ENCODE data around the gene VPS26C. TPM values are rescaled to one million over a fixed set of nuclear protein-coding genes. Genes with fewer than 3 reads are reported as not detected.
"Not testable (repeated sequence)": the region's sequence is repeated elsewhere in the genome, so short reads cannot be mapped to it uniquely, and the experiment has no call there.

VPS26C gene
- total RNA-seq, 1 experiment from 2014 or later = 56.2 TPM

- Histone ChIP-seq H3K4me3 (ENCODE audit: insufficient read depth, low read depth, low read length) (no peak overlapping the region), H3K36me3 (replicated peaks; ENCODE audit: control insufficient read depth, insufficient read depth, low read length) (peaks cover 31% of the 10 kb centered on the region), H3K27me3 (ENCODE audit: control insufficient read depth, insufficient read depth, low read length) (no peaks in the 10 kb centered on the region)
- no peak for DNase-seq
Observed at GRCh38 chr21:37230632-37231248, 36.4 kb downstream of the VPS26C start.

- Histone ChIP-seq H3K36me3 (replicated peaks; ENCODE audit: control insufficient read depth, insufficient read depth, low read length) (peaks cover 46% of the 10 kb centered on the region), H3K4me3 (ENCODE audit: insufficient read depth, low read depth, low read length) (no peak overlapping the region), H3K27me3 (ENCODE audit: control insufficient read depth, insufficient read depth, low read length) (no peaks in the 10 kb centered on the region)
- DNase-seq = no peak
Observed at GRCh38 chr21:37228003-37228400, 39.1 kb downstream of the VPS26C start.

DNA sequence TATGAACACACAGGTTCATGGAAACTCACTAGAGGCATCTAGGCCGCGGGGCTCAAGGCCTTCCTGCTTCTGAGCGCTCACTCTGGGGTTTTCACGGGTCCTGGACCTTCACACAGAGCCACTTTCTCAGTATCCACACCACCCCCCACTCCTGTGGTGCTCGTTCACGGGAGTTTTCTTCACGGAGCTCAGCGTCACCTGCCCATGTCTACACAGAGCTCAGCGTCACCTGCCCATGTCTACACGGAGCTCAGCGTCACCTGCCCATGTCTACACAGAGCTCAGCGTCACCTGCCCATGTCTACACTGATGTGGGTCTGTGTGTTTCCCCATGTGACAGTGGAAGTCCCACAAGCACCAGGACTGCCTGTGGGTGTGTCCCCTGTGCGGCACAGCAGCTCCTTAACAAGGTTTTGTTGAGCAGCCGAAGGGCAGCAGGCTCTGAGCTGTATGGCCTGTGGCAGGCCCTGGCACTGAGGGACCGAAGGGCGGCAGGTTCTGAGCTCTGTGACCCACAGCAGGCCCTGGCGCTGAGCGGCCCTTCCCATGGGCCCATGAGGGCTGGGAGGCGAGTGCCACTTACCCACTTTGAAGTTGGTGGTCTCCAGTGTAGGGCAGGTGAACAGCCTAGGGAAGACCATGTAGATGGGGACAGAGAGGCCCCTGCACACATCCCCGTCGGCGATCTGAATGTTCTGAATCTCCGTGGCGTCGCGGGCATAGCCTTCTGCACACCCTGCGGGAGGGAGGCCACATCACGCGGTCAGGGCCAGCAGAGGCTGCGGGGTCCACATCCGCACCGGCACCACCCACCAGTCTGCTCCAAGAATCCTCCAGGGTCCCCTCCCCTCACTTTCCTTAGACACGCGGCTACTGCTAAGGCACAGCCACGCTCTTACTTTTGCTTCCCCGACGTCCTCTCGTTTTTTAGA is 39.8 kb downstream of the VPS26C start:
- Histone ChIP-seq H3K27me3 (ENCODE audit: control insufficient read depth, insufficient read depth, low read length) (no peaks in the 10 kb centered on the region), H3K4me3 (ENCODE audit: insufficient read depth, low read depth, low read length) (no peak overlapping the region), H3K36me3 (replicated peaks; ENCODE audit: control insufficient read depth, insufficient read depth, low read length) (peaks cover 45% of the 10 kb centered on the region)
- no peak for DNase-seq

DNA sequence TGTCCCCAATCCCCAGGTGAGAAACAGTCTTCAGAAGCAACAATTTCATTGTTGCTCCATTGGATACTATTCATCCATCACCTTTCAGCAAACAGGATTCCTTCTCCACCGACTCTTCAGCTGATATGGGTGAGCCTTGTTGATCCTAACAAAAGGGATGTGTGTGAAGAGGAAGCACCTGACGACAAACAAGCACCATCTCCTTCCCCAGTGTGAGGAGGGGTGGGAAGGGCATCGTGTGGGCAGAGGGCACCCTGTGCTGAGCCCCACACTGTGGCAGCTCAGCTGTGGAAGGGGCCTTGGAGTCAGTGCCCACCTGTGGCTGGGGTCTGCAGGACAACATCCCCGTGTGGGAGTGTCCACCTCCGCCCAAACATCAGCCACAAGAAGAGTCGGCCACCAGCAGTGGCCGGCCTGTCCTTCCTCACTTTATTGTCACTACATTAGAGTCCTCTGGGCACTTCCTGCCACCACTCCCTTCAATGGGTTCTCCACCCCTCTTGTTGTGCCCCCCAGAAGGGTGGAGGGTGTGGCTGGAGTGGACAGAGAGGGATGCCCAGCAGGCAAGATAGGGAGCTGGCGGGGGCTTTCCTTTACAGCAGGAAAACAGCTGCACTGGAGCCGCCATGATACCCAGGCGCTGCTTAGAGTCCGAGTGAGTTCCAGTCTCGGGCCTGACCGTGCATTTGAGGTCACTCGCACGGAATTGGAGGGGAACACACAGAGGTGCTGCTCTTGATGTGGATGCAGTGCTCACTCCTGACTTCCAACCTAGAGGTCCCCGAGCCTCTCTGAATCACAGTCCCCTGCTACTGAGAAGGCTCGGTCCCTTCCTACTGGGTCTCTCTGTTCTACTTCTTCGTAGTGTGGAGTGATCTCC is 40.9 kb downstream of the VPS26C start:
- peak; percentile 21 for DNase-seq
- no peaks in the 10 kb centered on the region for H3K27me3 ChIP-seq (ENCODE audit: control insufficient read depth, insufficient read depth, low read length)
- peaks cover 39% of the 10 kb centered on the region for H3K36me3 ChIP-seq (replicated peaks; ENCODE audit: control insufficient read depth, insufficient read depth, low read length)
- no peak overlapping the region for H3K4me3 ChIP-seq (ENCODE audit: insufficient read depth, low read depth, low read length)

- Histone ChIP-seq H3K4me3 (ENCODE audit: insufficient read depth, low read depth, low read length) (no peak overlapping the region), H3K27me3 (ENCODE audit: control insufficient read depth, insufficient read depth, low read length) (no peaks in the 10 kb centered on the region), H3K36me3 (replicated peaks; ENCODE audit: control insufficient read depth, insufficient read depth, low read length) (peaks cover 35% of the 10 kb centered on the region)
- peak; percentile 17 for DNase-seq
Observed at GRCh38 chr21:37224861-37225839, 42.0 kb downstream of the VPS26C start.

DNA sequence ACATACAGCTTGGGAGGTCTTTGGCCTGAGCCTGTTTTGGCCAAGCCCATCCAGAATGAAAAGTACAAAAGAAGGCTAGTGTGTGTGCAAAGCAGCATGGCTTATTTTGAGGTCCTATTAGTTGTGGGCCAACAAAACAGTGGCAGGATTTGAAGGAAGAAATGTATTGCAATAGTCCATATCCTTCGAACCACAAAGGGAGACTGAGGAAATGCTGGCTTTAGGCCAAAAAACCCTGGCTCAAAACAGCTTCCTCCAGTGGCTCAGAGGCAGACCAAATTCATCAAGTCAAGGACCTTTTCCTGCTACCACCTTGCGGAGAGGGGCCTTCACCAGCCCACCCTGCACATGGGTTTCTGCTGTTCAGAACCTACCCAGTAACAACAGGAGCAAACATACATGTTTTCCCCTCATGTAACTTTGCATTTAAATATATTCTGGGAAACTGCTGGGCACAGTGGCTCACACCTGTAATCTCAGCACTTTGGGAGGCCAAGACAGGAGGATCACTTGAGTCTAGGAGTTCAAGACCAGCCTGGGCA is 43.3 kb downstream of the VPS26C start:
- H3K36me3 ChIP-seq (replicated peaks; ENCODE audit: control insufficient read depth, insufficient read depth, low read length) = peaks cover 35% of the 10 kb centered on the region
- no peaks in the 10 kb centered on the region for H3K27me3 ChIP-seq (ENCODE audit: control insufficient read depth, insufficient read depth, low read length)
- no peak for DNase-seq
- no peak overlapping the region for H3K4me3 ChIP-seq (ENCODE audit: insufficient read depth, low read depth, low read length)

DNA sequence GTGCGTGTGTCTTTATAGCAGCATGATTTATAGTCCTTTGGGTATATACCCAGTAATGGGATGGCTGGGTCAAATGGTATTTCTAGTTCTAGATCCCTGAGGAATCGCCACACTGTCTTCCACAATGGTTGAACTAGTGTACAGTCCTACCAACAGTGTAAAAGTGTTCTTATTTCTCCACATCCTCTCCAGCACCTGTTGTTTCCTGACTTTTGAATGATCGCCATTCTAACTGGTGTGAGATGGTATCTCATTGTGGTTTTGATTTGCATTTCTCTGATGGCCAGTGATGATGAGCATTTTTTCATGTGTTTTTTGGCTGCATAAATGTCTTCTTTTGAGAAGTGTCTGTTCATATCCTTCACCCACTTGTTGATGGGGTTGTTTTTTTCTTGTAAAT is 44.9 kb downstream of the VPS26C start:
- not testable (repeated sequence) for H3K27me3 ChIP-seq (ENCODE audit: control insufficient read depth, insufficient read depth, low read length); H3K4me3 ChIP-seq (ENCODE audit: insufficient read depth, low read depth, low read length); DNase-seq
- peaks cover 24% of the 10 kb centered on the region for H3K36me3 ChIP-seq (replicated peaks; ENCODE audit: control insufficient read depth, insufficient read depth, low read length)

GRCh38 chr21:37220981-37221664 is 46.0 kb downstream of the VPS26C start:
- peaks cover 17% of the 10 kb centered on the region for H3K36me3 ChIP-seq (replicated peaks; ENCODE audit: control insufficient read depth, insufficient read depth, low read length)
- H3K27me3 ChIP-seq (ENCODE audit: control insufficient read depth, insufficient read depth, low read length) = no peaks in the 10 kb centered on the region
- peak; percentile 84 for DNase-seq
- peak overlapping the region; percentile 39 for H3K4me3 ChIP-seq (ENCODE audit: insufficient read depth, low read depth, low read length)

- Histone ChIP-seq H3K4me3 (ENCODE audit: insufficient read depth, low read depth, low read length) (peak overlapping the region; percentile 39), H3K36me3 (replicated peaks; ENCODE audit: control insufficient read depth, insufficient read depth, low read length) (peaks cover 12% of the 10 kb centered on the region)
- peak; percentile 74 for DNase-seq
Observed at GRCh38 chr21:37220433-37220980, 46.6 kb downstream of the VPS26C start.

DNA sequence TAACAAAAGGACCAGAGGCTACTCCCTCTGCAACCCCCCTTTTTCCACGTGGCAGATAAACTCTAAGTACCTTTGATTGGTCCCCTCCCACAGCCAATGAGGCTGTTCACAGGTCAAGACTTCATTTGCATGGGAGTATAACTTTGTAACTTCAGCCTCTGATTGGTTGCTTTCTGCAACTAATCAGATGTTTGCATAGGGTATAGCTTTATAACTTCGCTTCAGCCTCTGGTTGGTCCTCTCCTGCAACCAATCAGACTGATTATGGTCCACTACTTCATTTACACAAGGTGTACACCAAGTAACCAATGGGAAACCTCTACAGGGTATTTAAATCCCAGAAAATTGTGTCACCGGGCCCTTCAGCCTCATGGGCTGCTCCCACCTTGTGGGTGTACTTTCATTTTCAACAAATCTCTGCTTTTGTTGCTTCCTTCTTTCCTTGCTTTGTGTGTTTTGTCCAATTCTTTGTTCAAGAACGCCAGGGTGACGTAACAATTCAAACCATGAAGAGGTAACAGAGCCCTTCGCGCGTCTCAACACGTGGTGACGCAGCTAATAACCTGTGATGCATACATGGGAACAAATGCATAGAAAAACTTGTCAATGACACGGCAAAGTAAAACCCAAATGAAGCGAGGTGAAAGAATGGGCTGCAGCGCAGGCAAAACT is 47.2 kb downstream of the VPS26C start:
- no peak for DNase-seq
- peaks cover 8% of the 10 kb centered on the region for H3K36me3 ChIP-seq (replicated peaks; ENCODE audit: control insufficient read depth, insufficient read depth, low read length)
- no peak overlapping the region for H3K4me3 ChIP-seq (ENCODE audit: insufficient read depth, low read depth, low read length)
- no peaks in the 10 kb centered on the region for H3K27me3 ChIP-seq (ENCODE audit: control insufficient read depth, insufficient read depth, low read length)

More at GRCh38 chr21:37220433-37220980, 46.6 kb downstream of the VPS26C start:
- H3K27me3 ChIP-seq (ENCODE audit: control insufficient read depth, insufficient read depth, low read length) = no peaks in the 10 kb centered on the region

DNA sequence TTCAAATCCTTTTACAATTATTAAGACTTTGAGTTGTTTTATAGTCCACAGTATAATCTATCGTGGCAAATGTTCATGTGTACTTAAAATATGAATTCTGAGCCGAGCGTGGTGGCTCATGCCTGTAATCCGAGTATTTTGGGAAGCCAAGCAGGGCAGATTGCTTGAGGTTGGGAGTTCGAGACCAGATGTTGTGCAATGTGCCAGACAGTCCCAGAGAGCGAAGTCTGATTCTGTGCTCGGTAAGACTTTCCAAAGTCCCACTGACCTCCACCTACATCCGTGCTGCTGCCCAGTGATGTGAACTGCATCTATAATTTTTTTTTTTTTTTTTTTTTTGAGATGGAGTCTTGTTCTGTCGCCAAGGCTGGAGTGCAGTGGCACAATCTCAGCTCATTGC is 52.2 kb downstream of the VPS26C start:
- H3K4me3 ChIP-seq (ENCODE audit: insufficient read depth, low read depth, low read length) = no peak overlapping the region
- no peaks in the 10 kb centered on the region for H3K27me3 ChIP-seq (ENCODE audit: control insufficient read depth, insufficient read depth, low read length)
- DNase-seq = no peak
- H3K36me3 ChIP-seq (replicated peaks; ENCODE audit: control insufficient read depth, insufficient read depth, low read length) = no peaks in the 10 kb centered on the region

- H3K4me3 ChIP-seq (ENCODE audit: insufficient read depth, low read depth, low read length) = no peak overlapping the region
- H3K27me3 ChIP-seq (ENCODE audit: control insufficient read depth, insufficient read depth, low read length) = no peaks in the 10 kb centered on the region
Observed at GRCh38 chr21:37210799-37211198, 56.3 kb downstream of the VPS26C start.

More at GRCh38 chr21:37210799-37211198, 56.3 kb downstream of the VPS26C start:
- H3K36me3 ChIP-seq (replicated peaks; ENCODE audit: control insufficient read depth, insufficient read depth, low read length) = no peaks in the 10 kb centered on the region
- DNase-seq = no peak
